Measurements from ENCODE around the gene BCLAF3. TPM values are rescaled to one million over a fixed set of nuclear protein-coding genes. Genes with fewer than 3 reads are reported as not detected.

BCLAF3 gene
- total RNA-seq, 6 experiments from 2014 or later, result 3.7 to 5.0 (median 4.7) TPM

GRCh38 chrX:20028588-20028987, 37.7 kb upstream of the BCLAF3 start:
- TF ChIP-seq, protein P1, sequence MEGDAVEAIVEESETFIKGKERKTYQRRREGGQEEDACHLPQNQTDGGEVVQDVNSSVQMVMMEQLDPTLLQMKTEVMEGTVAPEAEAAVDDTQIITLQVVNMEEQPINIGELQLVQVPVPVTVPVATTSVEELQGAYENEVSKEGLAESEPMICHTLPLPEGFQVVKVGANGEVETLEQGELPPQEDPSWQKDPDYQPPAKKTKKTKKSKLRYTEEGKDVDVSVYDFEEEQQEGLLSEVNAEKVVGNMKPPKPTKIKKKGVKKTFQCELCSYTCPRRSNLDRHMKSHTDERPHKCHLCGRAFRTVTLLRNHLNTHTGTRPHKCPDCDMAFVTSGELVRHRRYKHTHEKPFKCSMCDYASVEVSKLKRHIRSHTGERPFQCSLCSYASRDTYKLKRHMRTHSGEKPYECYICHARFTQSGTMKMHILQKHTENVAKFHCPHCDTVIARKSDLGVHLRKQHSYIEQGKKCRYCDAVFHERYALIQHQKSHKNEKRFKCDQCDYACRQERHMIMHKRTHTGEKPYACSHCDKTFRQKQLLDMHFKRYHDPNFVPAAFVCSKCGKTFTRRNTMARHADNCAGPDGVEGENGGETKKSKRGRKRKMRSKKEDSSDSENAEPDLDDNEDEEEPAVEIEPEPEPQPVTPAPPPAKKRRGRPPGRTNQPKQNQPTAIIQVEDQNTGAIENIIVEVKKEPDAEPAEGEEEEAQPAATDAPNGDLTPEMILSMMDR (IDR thresholded peaks at IDR 0.05), result no peak
- Mint-ChIP-seq H3K4me1 (ENCODE audit: low read depth) (peaks cover 8% of the 10 kb centered on the region), H3K27ac (no peak overlapping the region), H3K27me3 (ENCODE audit: insufficient read depth) (no peaks in the 10 kb centered on the region; the same call in 1 of the 2 replicates), H3K4me3 (no peak overlapping the region), H3K9me3 (no peaks in the 10 kb centered on the region), H3K36me3 (ENCODE audit: low read depth) (no peaks in the 10 kb centered on the region)
- no peak for DNase-seq

DNA sequence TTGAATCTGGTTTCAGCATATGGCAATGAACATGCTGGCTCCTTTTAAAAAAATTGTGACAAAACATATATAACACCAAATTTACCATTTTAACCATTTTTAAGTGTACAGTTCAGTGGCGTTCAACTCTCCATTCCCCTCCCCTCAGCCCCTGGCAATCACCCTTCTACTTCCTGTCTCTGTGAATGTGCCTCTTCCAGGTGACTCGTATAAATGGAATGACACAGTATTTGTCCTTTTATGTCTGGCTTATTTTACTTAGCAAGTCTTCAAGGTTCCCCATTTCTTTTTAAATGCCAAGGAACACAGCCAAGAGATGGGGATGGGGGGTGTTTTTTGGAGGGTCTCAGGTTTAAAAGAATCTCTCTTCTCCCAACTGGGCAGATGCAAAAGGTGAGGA, 35.4 kb upstream of the BCLAF3 start:
- Mint-ChIP-seq H3K9me3 (no peaks in the 10 kb centered on the region), H3K4me1 (ENCODE audit: low read depth) (peaks cover 8% of the 10 kb centered on the region), H3K27ac (no peak overlapping the region; the same call in 1 of the 2 replicates), H3K36me3 (ENCODE audit: low read depth) (no peaks in the 10 kb centered on the region), H3K27me3 (ENCODE audit: insufficient read depth) (peaks cover 4% of the 10 kb centered on the region; the same call in 1 of the 2 replicates), H3K4me3 (no peak overlapping the region)
- TF ChIP-seq, protein P1 (IDR thresholded peaks at IDR 0.05), result no peak
- DNase-seq, result peak; percentile 0

- Mint-ChIP-seq H3K36me3 (ENCODE audit: low read depth) (peaks cover 18% of the 10 kb centered on the region), H3K9me3 (peaks cover 22% of the 10 kb centered on the region), H3K4me1 (ENCODE audit: low read depth) (no peaks in the 10 kb centered on the region), H3K27ac (no peak overlapping the region), H3K4me3 (no peak overlapping the region), H3K27me3 (ENCODE audit: insufficient read depth) (peaks cover 12% of the 10 kb centered on the region)
- TF ChIP-seq, protein P1 (IDR thresholded peaks at IDR 0.05), result no peak
- DNase-seq, result no peak
These were observed 29.0 kb upstream of the BCLAF3 start for GRCh38 chrX:20019672-20020365.

DNA sequence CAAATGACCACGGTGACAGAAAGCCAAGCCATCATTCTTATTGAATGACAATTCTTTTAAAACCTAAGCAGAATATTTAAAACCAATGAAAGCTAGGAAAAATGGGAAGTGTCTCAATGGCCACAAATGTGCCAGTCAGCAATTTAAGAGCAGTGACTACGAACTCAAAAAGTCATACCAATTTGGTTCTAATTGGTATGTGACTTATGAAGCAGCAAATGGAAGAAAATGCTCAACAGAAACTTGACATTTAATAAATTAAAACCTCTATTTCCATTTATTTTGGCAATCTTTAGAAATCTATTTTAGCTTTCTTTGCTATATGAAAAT, 25.7 kb upstream of the BCLAF3 start:
- Mint-ChIP-seq H3K9me3 (peaks cover 29% of the 10 kb centered on the region), H3K4me1 (ENCODE audit: low read depth) (no peaks in the 10 kb centered on the region), H3K27me3 (ENCODE audit: insufficient read depth) (peaks cover 11% of the 10 kb centered on the region), H3K27ac (no peak overlapping the region), H3K36me3 (ENCODE audit: low read depth) (peaks cover 23% of the 10 kb centered on the region), H3K4me3 (no peak overlapping the region)
- TF ChIP-seq, protein P1 (IDR thresholded peaks at IDR 0.05), result no peak
- no peak for DNase-seq

GRCh38 chrX:20015945-20016615, 25.2 kb upstream of the BCLAF3 start:
- H3K4me1 Mint-ChIP-seq (ENCODE audit: low read depth), result no peaks in the 10 kb centered on the region
- no peak overlapping the region for H3K27ac Mint-ChIP-seq
- DNase-seq, result no peak

More at GRCh38 chrX:20015945-20016615, 25.2 kb upstream of the BCLAF3 start:
- Mint-ChIP-seq H3K9me3 (peaks cover 29% of the 10 kb centered on the region), H3K36me3 (ENCODE audit: low read depth) (peaks cover 23% of the 10 kb centered on the region), H3K27me3 (ENCODE audit: insufficient read depth) (peaks cover 11% of the 10 kb centered on the region), H3K4me3 (no peak overlapping the region)
- TF ChIP-seq, protein P1 (IDR thresholded peaks at IDR 0.05), result no peak

Measured in HFFc6 (cell line).